Activated CD8-positive, alpha-beta memory T cell treated with anti-CD3 and anti-CD28 coated beads for 4 hours (primary cell): ENCODE measurements around the gene GGT5.
"Not testable (repeated sequence)": the region's sequence is repeated elsewhere in the genome, so short reads cannot be mapped to it uniquely, and the experiment has no call there.

Source experiments
- DNase-seq, 2 donors: peaks; one replicate each; pipeline ENCODE4 v3.0.0-alpha.2; 2020; ENCODE audit warnings: low read depth in 2 of 2

GGT5 gene, protein sequence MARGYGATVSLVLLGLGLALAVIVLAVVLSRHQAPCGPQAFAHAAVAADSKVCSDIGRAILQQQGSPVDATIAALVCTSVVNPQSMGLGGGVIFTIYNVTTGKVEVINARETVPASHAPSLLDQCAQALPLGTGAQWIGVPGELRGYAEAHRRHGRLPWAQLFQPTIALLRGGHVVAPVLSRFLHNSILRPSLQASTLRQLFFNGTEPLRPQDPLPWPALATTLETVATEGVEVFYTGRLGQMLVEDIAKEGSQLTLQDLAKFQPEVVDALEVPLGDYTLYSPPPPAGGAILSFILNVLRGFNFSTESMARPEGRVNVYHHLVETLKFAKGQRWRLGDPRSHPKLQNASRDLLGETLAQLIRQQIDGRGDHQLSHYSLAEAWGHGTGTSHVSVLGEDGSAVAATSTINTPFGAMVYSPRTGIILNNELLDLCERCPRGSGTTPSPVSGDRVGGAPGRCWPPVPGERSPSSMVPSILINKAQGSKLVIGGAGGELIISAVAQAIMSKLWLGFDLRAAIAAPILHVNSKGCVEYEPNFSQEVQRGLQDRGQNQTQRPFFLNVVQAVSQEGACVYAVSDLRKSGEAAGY

GRCh38 chr22:24245030-24245431, at the start of gene GGT5:
TSS of gene GGT5 (minus strand) at chr22:24245082. CDS start at chr22:24244725, 357 bp downstream.
- DNase-seq = not testable (repeated sequence)

DNA sequence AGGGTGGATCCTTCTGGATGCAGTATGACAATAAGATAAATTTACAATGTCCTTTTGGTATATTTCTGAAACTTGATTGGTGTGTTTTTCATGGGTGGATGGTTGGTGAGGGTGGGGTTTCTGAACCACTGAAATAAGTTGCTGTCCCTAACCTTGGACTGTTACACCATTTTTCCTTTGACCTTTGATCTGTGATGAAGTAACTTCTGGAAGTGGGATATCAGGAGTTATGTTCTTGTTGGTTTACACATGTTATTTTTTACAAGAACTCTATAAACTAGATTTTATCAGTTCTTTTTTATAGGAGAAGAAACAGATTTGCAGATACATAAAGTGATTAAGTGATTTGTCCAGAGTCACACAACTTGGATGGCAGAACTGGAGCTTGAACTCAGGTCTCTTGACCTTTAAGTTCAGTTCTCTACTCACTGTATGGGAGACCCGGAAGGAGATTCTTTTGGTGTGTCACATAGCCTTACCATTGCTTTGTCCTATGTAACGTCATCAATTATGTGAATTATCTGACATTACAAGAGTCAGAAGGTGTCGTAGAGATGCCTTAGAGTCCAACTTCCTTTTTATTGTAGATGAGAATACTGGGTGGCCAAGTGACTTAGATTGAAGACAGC, 47.4 kb upstream of the GGT5 start:
- not testable (repeated sequence) for DNase-seq

- no peak for DNase-seq
Observed at GRCh38 chr22:24291515-24292201, 46.8 kb upstream of the GGT5 start.

DNA sequence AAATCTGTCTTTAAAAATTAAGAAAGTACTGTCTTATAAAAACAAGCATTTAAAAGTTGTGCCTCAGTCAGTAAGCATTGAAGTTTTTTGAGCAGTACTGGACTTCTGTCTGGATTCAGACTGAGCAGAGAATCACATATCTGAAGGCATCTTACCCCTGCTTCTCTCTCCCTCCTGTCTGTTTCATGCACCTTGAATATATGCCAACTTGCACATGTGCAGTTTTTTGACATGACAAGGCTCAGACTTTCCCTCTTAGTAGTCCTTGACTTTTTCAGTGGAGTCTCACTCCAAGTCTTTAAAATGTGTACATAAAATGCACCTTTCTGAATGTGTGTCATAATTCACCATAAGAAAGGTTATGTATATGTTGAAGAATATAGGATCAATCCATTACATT, 45.6 kb upstream of the GGT5 start:
- no peak for DNase-seq

DNA sequence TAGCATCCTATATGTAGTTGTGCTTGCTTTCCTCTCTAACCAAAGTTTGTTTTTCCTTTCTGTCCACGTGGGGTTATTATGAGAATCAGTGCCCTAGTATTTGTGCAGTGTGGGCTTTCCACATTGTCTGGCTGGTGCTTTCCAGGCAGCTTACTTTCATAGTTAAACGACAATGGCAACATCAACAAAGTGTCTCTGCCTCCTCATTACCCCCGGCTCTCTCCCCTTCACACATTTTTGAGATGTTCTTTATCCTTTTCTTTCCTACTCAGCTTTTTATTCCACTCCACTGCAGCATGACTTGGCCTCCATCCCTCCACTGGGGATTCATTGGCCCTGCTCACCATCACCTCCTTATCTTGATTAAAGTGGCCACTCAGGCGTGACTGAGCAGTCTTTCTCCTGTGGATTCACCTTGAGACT, 44.9 kb upstream of the GGT5 start:
- no peak for DNase-seq

DNA sequence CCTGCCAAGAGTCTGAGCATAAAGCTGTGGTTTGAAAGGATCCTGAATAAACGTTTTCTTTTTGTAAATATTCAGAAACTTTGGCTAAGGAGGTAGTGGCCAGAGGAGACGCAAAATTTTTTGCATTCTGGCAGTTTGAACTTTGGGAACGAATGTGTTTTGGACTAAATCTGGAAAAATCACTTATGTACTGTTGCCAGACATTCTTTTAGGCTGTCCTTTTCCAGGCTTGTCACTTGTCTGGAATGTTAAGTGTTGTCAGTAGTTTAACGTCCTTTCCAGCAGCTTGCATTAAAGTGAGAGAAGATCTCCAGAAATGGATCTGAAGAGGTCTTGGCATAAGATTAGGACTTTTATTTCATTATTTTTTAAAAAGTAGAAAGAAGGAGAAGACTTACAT, 44.2 kb upstream of the GGT5 start:
- no peak for DNase-seq

GRCh38 chr22:24287801-24288200, 42.9 kb upstream of the GGT5 start:
- DNase-seq = not testable (repeated sequence)

GRCh38 chr22:24287212-24287611, 42.3 kb upstream of the GGT5 start:
- DNase-seq = not testable (repeated sequence)

DNA sequence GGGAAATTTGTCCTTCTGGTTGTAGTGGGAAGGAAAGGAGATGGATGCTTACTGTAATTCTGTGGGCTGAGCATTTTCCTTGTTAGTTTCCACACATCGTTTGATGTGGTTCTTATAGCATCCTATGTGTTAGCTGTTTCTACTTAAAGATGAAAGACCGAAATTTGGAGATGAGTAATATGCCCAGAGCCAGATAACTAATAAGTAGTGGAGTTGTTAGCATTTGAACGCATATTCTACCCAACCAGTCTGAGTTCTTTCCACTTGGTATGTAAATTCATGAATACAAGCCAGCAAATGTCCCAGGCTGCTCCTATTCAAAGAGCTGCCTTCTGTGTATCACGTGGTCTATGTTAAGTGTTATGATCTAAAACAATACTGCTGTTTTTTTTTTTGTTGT, 40.4 kb upstream of the GGT5 start:
- DNase-seq = no peak

GRCh38 chr22:24284747-24285203, 39.9 kb upstream of the GGT5 start:
- no peak for DNase-seq

- no peak for DNase-seq
Observed at GRCh38 chr22:24282401-24282800, 37.5 kb upstream of the GGT5 start.

DNA sequence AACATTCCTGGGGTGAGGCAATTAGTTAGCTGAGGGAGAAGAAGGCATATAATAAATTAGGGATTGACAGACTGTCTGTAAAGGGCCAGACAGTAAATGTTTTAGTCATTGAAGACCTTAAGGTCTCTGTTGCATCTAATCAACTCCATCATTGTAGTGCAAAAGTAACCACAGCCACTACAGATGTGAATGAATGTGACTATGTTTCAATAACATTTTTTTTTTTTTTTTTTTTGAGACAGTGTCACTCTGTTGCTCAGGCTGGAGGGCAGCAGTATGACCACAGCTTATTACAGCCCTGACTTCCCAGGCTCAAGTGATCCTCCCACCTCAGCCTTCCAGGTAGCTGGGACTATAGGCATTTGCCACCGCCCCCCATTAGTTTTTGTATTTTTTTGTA, 35.5 kb upstream of the GGT5 start:
- DNase-seq = not testable (repeated sequence)

GRCh38 chr22:24274696-24275405, 30.0 kb upstream of the GGT5 start:
- DNase-seq = not testable (repeated sequence)

DNA sequence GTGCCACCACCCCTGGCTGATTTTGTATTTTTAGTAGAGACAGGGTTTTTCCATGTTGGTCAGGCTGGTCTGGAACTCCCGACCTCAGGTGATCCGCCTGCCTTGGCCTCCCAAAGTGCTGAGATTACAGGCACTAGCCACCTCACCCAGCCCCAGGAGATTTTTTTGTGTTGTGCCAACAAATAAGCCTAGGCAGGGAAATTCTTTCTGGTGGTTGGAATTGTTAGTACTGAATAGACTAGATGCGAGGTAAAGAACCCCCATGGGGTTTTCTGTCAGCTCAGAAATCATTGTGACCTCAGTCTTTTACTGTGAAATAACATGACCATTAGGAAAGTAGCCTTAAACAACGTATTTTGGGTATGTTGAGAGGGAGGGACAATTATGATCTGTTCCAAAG, 29.0 kb upstream of the GGT5 start:
- DNase-seq = not testable (repeated sequence)

- not testable (repeated sequence) for DNase-seq
Observed at GRCh38 chr22:24273031-24273430, 28.1 kb upstream of the GGT5 start.

GRCh38 chr22:24271386-24271854, 26.5 kb upstream of the GGT5 start:
- no peak for DNase-seq

DNA sequence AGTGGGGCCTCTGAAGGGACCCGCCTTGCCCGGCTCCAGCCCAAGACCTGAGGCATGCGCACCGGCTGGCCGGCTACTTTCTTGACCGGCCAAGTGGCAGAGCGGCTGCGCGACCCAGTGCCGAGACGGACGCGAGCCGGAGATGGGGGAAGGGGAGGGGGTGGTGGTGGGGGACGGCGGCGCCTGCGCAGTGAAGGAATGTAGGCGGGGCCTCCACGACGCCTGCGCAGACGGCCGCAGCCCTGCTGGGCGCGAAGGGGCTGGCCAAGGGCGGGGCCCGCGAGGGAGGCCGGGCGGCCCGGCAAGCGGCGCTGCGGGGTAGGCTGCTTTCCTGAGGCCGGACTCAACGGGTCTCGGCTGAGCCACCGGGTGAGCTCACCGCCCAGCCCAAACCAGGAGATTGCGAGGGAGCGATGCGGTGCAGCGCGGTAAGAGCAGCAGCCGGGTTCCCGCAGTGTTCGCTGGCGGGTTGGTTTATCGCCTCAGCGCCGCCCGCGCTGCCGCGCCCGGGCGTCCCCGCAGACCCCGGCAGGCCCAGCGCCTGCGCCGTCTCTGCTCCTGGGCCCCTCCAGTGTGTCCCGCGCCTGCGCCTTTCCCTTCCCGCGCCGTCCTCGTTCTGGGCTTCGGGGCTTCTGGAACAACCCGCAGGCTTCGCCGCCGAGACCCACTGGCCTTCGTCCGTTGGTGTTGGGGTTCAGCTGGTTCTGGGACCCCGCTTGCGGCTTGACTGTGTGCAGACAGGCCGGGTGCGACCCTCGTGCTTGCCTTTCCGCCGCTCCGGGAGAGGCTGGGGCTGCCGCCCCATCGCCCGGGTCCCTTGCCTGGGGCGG, 25.9 kb upstream of the GGT5 start, which contains the start of gene SPECC1L:
Gene SPECC1L, plus strand, starts transcription at position 276 of the 830 bp plus-strand sequence. CDS start 31,401 bp downstream, outside the sequence.
- DNase-seq = peak; percentile 74 to 83

GRCh38 chr22:24266495-24266894, 21.6 kb upstream of the GGT5 start:
- not testable (repeated sequence) for DNase-seq

- no peak for DNase-seq
Observed at GRCh38 chr22:24265734-24266133, 20.9 kb upstream of the GGT5 start.

DNA sequence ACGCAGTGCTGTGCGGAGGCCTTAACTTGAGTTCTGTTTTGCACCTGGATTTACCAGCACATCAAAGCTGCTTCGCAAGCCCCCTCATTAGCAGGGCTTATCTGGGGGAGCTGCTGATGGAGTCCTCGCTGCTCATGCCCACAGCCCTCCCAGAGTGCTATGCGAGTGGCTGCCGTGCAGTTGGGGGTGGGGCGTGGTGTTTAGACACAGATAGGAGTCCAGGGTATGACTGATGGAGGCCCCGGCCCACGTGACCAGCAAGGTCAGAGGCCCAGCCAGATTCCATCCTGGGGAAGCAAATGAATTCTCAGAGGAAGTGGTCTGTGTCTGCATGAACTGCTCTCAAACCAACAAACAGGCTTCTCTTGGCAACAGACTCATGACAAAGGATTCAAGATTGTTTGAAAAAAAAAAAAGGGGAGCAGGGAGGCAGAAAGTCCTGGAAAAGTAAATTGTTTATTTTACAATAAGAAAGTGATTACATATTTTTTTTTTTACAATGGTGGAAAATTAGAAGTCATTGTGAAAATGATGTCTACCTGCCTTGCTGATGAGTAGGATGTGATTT, 19.5 kb upstream of the GGT5 start:
- DNase-seq = not testable (repeated sequence)
